ENCODE data around the gene CSNK1D.

- no peak for TF ChIP-seq CTCF (conservative IDR thresholded peaks at IDR 0.05; ENCODE audit: low read length)
- no peak for TF ChIP-seq EZH2phosphoT487 (IDR thresholded peaks at IDR 0.05; ENCODE audit: borderline replicate concordance)
Observed at GRCh38 chr17:82229698-82230608, 43.5 kb downstream of the CSNK1D start.
